Smooth muscle cell (in vitro differentiated cells): ENCODE measurements around the gene RASSF5. TPM values are rescaled to one million over a fixed set of nuclear protein-coding genes. Genes with fewer than 3 reads are reported as not detected.
A peak's percentile ranks its signal among the peaks of the same experiment; 100 is the strongest.

ENCODE experiments used
- DNase-seq: peaks from one replicate; lab custom pipeline; 2025; ENCODE audit not compliant: unreplicated experiment; lab: John Stamatoyannopoulos, UW
- H2AFZ ChIP-seq: fragments of 200-600 bp; sonication (generic); 2 replicates; pipeline ENCODE4 v1.6.0; 2016; ENCODE audit warnings: antibody characterized with exemption, low read depth, mild to moderate bottlenecking
- H3F3A ChIP-seq: fragments of 200-600 bp; sonication (generic); 2 replicates; pipeline ENCODE4 v1.6.0; 2017; ENCODE audit warnings: antibody characterized with exemption, low read depth
- H3K27ac ChIP-seq: fragments of 200-600 bp; sonication (generic); 2 replicates; pipeline ENCODE4 v1.5.1; 2016; ENCODE audit warnings: low read depth, mild to moderate bottlenecking
- H3K27me3 ChIP-seq: fragments of 200-600 bp; sonication (generic); 2 replicates; pipeline ENCODE4 v1.6.1; 2016; ENCODE audit warnings: low read depth, mild to moderate bottlenecking
- H3K36me3 ChIP-seq: fragments of 200-600 bp; sonication (generic); 2 replicates; pipeline ENCODE4 v1.5.1; 2016; ENCODE audit warnings: low read depth
- H3K4me1 ChIP-seq: fragments of 200-600 bp; sonication (generic); 2 replicates; pipeline ENCODE4 v1.5.1; 2016; ENCODE audit warnings: low read depth
- H3K4me2 ChIP-seq: fragments of 200-600 bp; sonication (generic); 2 replicates; pipeline ENCODE4 v1.6.0; 2016; ENCODE audit warnings: mild to moderate bottlenecking
- H3K4me3 ChIP-seq: fragments of 200-600 bp; sonication (generic); 2 replicates; pipeline ENCODE4 v1.5.1; 2016; ENCODE audit warnings: mild to moderate bottlenecking
- H3K79me2 ChIP-seq: fragments of 200-600 bp; sonication (generic); 2 replicates; pipeline ENCODE4 v1.6.0; 2016; ENCODE audit warnings: low read depth, mild to moderate bottlenecking
- H3K9ac ChIP-seq: fragments of 200-600 bp; sonication (generic); 2 replicates; pipeline ENCODE4 v1.6.0; 2016; ENCODE audit warnings: low read depth
- H3K9me3 ChIP-seq: fragments of 200-600 bp; sonication (generic); replicated peaks from 2 replicates; pipeline ENCODE4 v1.5.1; 2016; ENCODE audit warnings: low read depth
- H4K20me1 ChIP-seq: fragments of 200-600 bp; sonication (generic); 2 replicates; pipeline ENCODE4 v1.6.0; 2016; ENCODE audit warnings: low read depth
- CTCF ChIP-seq: fragments of 200-600 bp; sonication (generic); IDR thresholded peaks from 2 replicates; pipeline ENCODE4 v1.5.1; 2017; ENCODE audit warnings: borderline replicate concordance, mild to moderate bottlenecking, antibody characterized with exemption; ENCODE audit not compliant: insufficient read depth, poor library complexity, severe bottlenecking
- WGBS: methylation state at CpG from one replicate; pipeline ENCODE4 v1.1.7; 2016; ENCODE audit warnings: low lambda C conversion rate; 5-methylcytosine and 5-hydroxymethylcytosine counted together
- polyA plus RNA-seq: library from polyadenylated mRNA; unstranded; fragments of >200 nt; fragmentation: Nextera tagmentation; extraction: Ambion mirVana; gene quantifications from 2 replicates; pipeline ENCODE4 v1.2.1, GENCODE V29; 2016
- total RNA-seq: library from RNA; depleted of rRNA; stranded (reverse); fragments of >200 nt; gene quantifications from 2 replicates; pipeline ENCODE4 v1.2.3, GENCODE V29; 2014

Gene RASSF5
- total and polyA plus RNA-seq, 2 experiments from 2014 or later, result 2.6 to 3.3 TPM

GRCh38 chr1:206512058-206512850 is 4.9 kb downstream of the RASSF5 start:
- no peaks in the 10 kb centered on the region for H3K79me2 ChIP-seq
- no peak overlapping the region for H2AFZ ChIP-seq
- H3K4me3 ChIP-seq, result no peak overlapping the region
- no peaks in the 10 kb centered on the region for H3K9me3 ChIP-seq
- no peaks in the 10 kb centered on the region for H4K20me1 ChIP-seq
- peaks cover 14% of the 10 kb centered on the region for H3K4me1 ChIP-seq
- no peak overlapping the region for H3K4me2 ChIP-seq
- no peak overlapping the region for H3K9ac ChIP-seq
- DNase-seq, result no peak
- TF ChIP-seq CTCF, result no peak
- H3K27me3 ChIP-seq, result no peaks in the 10 kb centered on the region
- H3F3A ChIP-seq, result peaks cover 3% of the 10 kb centered on the region
- no peak overlapping the region for H3K27ac ChIP-seq
- WGBS, result 70% methylated on average over 14 of the region's 14 CpGs
- no peaks in the 10 kb centered on the region for H3K36me3 ChIP-seq

GRCh38 chr1:206512851-206513180 is 5.5 kb downstream of the RASSF5 start:
- Histone ChIP-seq H3K9me3 (no peaks in the 10 kb centered on the region), H3K9ac (no peak overlapping the region), H2AFZ (no peak overlapping the region), H4K20me1 (no peaks in the 10 kb centered on the region), H3K4me2 (peak overlapping the region; percentile 58), H3K4me1 (peaks cover 15% of the 10 kb centered on the region), H3K79me2 (no peaks in the 10 kb centered on the region), H3K27ac (peak overlapping the region; percentile 54), H3K36me3 (no peaks in the 10 kb centered on the region), H3K27me3 (no peaks in the 10 kb centered on the region), H3F3A (peaks cover 3% of the 10 kb centered on the region), H3K4me3 (no peak overlapping the region)
- no peak for DNase-seq
- no peak for TF ChIP-seq CTCF
- 93% methylated on average over 4 of the region's 4 CpGs for WGBS

- Histone ChIP-seq H3K4me3 (no peak overlapping the region), H3K4me1 (peaks cover 14% of the 10 kb centered on the region), H3K9me3 (no peaks in the 10 kb centered on the region), H3F3A (peaks cover 3% of the 10 kb centered on the region), H3K27ac (peak overlapping the region; percentile 54), H4K20me1 (no peaks in the 10 kb centered on the region), H3K4me2 (peak overlapping the region; percentile 58), H2AFZ (no peak overlapping the region), H3K79me2 (no peaks in the 10 kb centered on the region), H3K9ac (no peak overlapping the region), H3K27me3 (no peaks in the 10 kb centered on the region), H3K36me3 (no peaks in the 10 kb centered on the region)
- DNase-seq, result no peak
- 49% methylated on average over 11 of the region's 11 CpGs for WGBS
- no peak for TF ChIP-seq CTCF
Measured at GRCh38 chr1:206513312-206514111, 6.2 kb downstream of the RASSF5 start.
